Left cardiac atrium (tissue), 4 donors: ENCODE data around the gene FKBP1B. TPM values are rescaled to one million over a fixed set of nuclear protein-coding genes. Genes with fewer than 3 reads are reported as not detected.
"Not testable (repeated sequence)": the region's sequence is repeated elsewhere in the genome, so short reads cannot be mapped to it uniquely, and the experiment has no call there.

ENCODE experiments used
- ATAC-seq, 2 donors: fragments of 200-7000 bp; cut with Tn5 transposase; one replicate each; pipeline ENCODE4 v1.9.1; 2020; ENCODE audit warnings: mild to moderate bottlenecking in 2 of 2, moderate library complexity in 2 of 2
- DNase-seq: peaks from one replicate; pipeline ENCODE4 v3.0.0-alpha.2; 2020
- intact Hi-C, 2 donors: fragments of 100-400 bp; cut with DNase I; formaldehyde crosslinking; loops; one replicate each; pipeline versions ENCODE4 v1.14.1 to v1.15.1; 2022 to 2023
- total RNA-seq, 2 donors: library from RNA; stranded (reverse); fragmentation: NEBNext Ultra II Directional; extraction: Animal tissue kit (Norgen Biotek cat#: 25700); gene quantifications; one replicate each; pipeline ENCODE4 v1.2.1, GENCODE V29; 2021
- donor health status: DM: no; HTN: yes; CAD: no.
- donor health status: DM: no; HTN: yes; CAD: no; lungs with severe emphysema.
- donor health status: DM: yes; HTN: yes; CAD: no.
- donor health status: Dilated cardiomyopathy.

Gene FKBP1B
- total RNA-seq, 2 donors from 2014 or later, result 4.6 to 5.3 TPM

DNA sequence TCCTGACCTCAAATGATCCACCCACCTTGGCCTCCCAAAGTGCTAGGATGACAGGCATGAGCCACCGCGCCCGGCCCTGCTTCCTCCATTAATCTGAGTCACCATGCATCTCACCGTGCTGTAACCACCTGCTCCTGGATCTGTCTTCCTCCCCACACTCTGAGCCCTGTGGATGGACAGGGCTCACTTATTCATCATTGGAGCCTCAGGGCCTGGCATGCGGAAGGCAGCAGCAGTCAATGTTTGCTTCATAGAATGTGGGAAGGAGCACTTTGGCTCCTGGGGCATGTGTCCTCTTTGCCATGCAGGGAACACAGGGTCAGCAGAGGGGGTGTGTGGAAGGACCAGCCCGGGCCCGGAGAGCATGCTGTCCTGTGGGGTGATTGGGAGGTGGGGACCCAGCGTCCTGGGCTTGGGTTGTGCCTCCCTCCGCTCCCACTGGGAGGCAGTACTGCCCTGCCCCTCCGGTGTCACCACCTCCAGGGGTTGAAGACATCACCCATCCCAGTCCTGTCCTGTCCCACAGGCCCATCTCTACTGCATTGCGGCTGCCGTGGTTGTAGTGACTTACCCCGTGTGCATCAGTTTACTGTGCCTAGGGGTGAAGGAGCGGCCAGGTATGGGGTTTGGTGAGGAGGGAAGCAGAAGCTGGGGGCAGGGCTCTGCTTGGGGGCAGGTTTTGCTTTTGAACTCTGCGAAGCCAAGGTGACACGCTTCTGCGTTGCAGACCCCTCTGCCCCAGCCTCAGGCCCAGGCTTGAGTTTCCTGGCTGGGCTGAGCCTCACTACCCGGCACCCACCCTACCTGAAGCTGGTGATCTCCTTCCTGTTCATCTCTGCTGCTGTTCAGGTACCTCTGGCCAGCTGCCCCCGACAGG, 28.2 kb upstream of the FKBP1B start:
- DNase-seq, result no peak
- intact Hi-C loops, result no loop called here
- peak in 1 of 2 donors; percentile 14 for ATAC-seq

DNA sequence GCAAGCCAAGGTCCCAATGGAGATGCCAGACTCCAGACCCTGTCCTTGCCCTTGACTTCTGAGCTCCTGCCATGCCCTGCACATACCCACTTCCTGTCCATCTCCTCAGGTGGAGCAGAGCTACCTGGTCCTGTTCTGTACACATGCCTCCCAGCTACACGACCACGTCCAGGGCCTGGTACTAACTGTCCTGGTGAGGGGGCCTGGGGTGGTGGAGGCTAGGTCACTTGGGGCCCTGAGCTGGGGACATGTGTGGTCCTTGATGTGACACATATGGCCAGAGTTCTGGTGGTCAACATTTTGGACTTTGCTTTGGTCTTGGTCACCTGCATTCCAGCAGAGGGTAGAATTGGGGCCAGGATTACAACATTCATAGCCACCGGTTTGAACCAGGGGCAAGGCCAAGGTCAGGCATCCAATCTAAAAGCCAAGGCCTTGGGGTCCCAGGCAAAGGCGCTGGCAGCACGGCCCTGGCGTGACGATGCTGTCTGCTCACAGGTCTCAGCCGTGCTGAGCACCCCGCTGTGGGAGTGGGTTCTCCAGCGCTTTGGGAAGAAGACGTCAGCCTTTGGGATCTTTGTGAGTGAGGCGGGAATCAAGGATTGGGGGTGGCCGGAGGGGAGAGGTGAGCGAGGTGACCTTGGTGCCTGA, 27.1 kb upstream of the FKBP1B start:
- no peak for ATAC-seq
- no peak for DNase-seq
- intact Hi-C loops, result no loop called here

DNA sequence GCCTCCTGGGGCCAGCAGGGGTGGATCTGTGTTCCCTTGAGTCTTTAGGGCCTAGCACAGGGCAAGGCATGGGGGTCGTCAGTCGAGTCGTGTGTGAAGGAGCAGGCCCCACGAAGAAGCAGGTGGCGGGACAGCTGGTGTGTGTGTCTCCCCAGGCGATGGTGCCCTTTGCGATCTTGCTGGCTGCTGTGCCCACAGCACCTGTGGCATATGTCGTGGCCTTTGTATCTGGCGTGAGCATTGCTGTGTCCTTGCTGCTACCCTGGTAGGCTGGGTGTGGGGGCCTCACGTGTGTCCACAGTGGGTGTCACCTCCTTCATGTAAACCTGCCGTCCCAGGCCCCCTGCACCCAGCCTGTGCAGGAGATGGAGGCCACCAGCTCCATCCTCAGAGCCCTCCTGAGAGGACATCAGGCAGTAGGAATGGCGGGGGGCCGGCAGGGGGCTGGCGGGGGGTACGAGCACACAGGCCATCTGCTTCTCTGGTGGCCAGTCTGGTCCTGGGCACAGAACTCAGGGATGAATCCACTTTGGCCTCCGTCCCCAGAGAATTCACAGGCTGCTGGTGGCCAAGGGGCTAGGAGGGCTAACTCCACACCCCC, 26.5 kb upstream of the FKBP1B start:
- no peak for ATAC-seq
- intact Hi-C loops, result no loop called here
- DNase-seq, result no peak

DNA sequence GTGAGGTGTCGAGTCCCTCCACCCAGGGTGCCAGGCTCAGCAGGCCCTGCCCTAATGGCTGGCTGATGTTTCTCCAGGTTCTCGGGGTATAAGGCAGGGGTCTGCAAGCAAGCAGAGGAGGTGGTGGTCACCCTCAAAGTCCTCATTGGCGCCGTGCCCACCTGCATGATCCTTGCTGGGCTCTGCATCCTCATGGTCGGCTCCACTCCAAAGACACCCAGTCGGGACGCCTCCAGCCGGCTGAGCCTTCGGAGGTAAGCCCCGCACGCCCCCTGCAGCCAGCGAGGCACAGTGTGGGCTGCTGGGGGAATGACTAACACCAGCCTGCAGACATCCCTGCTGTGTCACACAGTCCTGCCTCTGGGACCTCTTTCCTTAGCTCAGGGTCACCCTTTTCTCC, 25.5 kb upstream of the FKBP1B start:
- intact Hi-C loops, result no loop called here
- ATAC-seq (peak in 1 of 2 donors; percentile 48), DNase-seq (no peak)

DNA sequence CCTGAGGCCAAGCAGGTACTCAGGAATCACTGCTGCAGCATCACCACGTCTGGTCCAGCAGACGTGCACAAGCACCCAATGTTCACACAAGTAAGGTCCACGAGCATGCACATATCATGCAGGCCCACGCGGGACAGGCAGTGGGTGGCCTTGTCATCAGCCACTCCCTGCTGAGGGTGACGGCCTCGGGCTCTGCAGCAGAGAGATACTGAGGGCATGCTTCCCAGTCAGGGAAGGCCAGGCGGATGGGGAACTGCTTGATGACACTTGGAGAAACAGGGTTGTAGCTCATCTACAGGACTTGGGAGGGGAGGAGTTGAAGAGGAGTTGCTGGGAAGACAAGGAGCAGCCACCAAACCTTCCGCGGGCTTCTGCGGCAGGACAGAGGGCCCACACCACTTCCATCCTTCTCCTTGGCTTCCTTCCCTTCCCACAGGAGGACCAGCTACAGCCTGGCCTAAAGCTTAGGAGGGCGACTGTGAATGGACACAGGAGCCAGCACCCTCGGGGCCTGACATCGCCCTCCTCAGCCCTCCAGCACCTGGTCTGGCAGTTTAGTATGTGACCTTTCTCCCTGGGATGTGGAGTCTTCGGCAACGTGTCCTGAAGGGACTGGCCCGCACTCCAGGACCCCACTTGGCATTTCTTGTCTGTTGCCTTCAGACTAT, 24.4 kb upstream of the FKBP1B start:
- ATAC-seq, result no peak
- DNase-seq, result no peak
- intact Hi-C loops, result no loop called here

DNA sequence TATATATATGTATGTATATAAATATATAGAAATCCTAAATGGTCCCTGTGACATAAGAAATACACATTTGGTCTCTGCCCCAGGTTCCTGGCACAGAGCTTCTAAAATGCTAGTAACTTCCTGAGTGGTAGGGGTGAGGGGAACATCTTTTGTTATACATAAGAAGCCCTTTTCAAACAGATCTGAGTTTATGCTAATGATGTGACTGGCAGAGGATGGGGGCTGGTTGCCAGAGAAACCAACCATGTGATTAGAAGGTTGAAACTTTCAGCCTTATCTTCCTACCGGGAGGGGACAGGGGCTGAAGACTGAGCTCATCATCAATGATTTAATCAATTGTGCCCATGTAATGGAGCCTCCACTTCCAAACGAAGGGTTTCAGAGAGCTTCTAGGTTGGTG, 23.3 kb upstream of the FKBP1B start:
- no peak for ATAC-seq

DNA sequence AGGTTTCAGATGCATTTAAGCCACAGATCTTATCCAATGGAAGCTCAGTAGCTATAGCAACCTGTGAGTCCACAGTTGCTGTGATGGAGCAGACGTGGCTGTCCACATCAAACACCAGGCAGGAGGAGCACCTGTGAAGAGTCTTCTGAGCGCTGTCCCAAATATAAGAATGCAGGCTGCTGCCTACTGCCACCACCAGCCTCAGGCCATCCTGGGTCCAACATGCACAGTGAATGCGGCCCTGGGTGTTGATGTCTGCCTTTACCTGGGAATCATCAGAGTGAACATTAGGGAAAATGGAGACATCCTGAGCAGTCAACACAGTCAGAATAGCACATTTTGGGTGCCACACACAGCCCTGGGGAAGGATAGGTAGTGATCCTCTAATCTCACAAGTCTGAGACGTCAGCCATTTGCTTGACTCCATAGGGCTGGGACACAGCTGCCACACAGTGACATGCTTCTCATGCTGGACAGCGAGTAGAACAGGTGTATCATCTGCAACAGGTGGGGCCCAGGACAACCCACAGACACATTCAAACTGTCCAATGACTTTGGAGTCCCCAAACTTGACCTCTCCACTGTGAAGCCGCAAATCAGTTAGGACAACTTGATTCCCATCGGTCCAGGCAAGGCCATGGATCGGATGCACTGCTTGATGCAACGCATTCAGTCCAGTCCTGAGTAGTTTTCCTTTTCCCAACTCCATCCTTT, 10.6 kb upstream of the FKBP1B start:
- ATAC-seq, result no peak

More for the DNA sequence above, 23.3 kb upstream of the FKBP1B start:
- intact Hi-C loops, result no loop called here
- DNase-seq, result no peak

DNA sequence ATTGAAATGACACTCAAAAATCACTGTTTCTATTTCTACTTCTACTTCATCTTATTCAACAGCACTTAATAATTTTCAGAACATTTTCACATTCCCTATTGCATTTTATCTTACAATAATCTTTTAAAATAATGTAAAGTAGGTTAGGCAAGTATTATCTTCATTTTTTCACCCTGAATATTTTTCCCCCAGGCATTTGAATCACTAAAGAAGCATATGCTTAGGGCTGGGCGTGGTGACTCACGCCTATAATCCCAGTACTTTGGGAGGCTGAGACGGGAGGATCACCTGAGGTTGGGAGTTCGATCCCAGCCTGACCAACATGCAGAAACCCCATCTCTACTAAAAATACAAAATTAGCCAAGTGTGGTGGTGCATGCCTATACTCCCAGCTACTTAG, 9.0 kb upstream of the FKBP1B start:
- ATAC-seq (no peak), DNase-seq (no peak)
- intact Hi-C loops, result no loop called here

More for the DNA sequence above, 10.6 kb upstream of the FKBP1B start:
- intact Hi-C loops, result no loop called here
- no peak for DNase-seq

DNA sequence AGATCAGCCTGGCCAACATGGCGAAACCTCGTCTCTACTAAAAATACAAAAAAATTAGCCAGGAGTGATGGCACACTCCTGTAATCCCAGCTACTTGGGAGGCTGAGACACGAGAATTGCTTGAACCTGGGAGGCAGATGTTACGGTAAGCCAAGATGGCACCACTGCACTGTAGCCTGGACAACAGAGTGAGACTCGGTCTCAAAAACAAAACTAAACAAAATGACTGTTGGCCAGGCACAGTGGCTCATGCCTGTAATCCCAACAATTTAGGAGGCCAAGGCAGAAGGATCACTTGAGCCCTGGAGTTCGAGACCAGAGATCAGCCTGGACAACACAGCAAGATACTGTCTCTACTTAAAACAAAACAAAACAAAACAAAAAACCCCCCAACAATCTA, 6.4 kb upstream of the FKBP1B start:
- DNase-seq, intact Hi-C loops, ATAC-seq: not testable (repeated sequence)

DNA sequence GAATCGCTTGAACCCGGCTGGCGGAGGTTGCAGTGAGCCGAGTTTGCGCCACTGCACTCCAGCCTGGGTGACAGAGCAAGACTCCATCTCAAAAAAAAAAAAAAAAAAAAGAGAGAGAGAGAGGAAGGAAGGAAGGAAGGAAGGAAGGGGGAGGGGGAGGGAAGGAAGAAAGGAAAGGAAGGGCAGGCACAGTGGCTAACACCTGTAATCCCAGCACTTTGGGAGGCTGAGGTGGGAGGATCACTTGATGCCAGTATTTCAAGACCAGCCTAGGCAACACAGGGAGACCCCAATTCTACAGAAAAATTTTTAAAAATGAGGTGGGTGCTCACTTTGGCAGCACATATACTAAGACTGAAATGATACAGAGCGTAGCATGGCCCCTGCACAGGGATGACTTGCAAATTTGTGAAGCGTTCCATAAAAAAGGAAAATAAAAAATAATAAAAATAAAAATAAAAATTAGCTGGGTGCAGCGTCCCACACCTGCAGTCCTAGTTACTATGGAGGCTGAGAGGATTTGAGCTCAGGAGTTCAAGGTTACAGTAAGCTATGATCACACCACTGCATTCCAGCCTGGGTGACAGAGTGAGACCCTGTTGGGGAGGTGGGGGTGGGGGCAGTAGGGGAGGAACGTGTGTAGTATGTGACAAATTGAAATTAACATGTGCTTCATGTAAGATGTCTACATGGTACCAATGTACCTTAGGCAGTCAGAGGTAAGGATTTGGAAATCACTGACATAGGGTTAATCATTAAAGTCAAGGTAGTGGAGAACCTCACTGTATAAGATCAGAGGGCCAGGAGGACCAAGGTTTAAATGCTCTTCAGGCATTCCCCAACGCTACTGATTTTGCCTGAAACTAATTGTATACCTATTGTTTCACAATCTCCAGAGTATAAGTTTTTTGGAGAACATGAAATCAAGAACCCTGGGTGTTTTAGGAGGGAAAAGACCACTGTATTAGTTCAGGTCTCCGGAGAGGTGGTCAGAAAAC, 3.7 kb upstream of the FKBP1B start:
- ATAC-seq (no peak), DNase-seq (no peak)
- intact Hi-C loops, result loop anchor here in 1 of 2 donors (5.0 kb wide), 1 partner anchor 119 kb away; the partner anchor contains the start of gene ATAD2B

DNA sequence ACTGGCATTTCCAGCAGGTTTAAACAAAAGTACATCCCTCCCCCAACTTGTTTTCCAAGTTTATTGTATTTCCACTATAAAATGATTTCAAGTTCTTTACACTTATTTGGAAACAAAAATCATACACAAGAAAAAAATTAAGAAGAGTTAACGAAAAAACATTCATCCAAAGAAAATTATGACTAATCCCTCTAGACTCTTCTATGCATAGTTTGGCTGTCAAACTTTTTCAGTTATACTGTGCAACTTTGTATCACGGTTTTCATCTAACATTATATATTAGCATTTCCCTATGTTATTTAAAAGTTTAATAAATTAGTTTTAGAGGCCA, 3.0 kb upstream of the FKBP1B start:
- ATAC-seq, result no peak
- intact Hi-C loops, result loop anchor here in 1 of 2 donors (5.0 kb wide), 1 partner anchor 119 kb away; the partner anchor contains the start of gene ATAD2B
- DNase-seq, result no peak

DNA sequence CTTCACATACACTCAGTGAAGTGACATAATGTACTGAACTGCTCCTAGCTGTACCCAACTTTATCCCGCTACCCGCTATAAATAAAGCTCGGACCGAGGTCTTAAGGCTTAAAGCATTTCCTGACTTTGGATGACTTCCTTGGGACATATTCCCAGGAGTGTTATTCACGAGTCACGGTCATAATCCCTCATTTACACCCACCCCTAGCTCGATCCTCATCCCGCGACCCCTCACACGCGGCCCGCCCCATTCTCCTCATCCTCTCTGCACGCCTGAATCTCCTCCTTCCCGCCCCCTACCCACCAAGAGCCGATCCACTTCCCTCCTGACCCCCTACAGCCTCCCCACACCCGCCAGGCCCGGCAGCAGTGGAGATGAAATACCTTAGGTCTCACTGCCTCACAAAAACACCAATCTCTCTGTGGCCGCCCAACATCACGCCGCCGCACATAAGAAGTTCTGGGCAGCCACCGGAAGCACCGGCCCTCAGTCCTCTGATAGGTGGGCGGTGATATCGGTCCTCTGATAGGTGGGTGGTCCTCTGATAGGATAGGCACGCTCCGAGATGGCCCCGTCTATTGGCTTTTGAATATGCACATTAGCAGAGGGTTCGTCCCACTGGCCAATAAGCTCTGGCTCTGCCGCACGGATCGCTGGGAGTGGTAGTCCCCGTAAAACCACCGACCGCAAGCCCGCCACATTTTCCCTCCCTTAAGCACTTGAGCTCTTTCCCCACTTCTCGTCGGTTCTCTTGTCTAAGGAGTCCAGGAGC, 2.4 kb upstream of the FKBP1B start, which contains the start of gene WDCP:
TSS of gene WDCP (minus strand) at position 462 of the 773 bp plus-strand sequence. CDS start 7,897 bp downstream, outside the sequence.
- DNase-seq, result peak; percentile 97
- intact Hi-C loops, result loop anchor here in 1 of 2 donors (5.0 kb wide), 1 partner anchor 120 kb away; the partner anchor contains the start of gene ATAD2B
- peak; percentile 99 to 100 for ATAC-seq

DNA sequence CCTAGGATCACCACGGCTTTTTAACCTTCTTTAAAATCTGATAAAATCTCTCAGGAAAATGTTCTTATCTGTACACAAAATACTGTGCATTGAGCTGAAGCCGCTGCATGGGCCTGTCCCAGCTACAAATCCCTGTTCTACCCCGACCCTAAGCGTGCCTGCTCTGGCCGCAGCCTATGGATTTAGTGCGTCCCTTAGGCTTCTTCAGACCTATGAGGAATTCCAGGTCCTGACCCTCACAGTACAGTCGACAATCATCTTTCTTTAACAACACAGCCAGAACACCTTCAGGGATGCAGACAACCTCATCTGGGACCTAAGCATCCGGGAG, 1.9 kb upstream of the FKBP1B start:
- ATAC-seq (no peak), DNase-seq (no peak)
- intact Hi-C loops, result loop anchor here in 1 of 2 donors (5.0 kb wide), 1 partner anchor 120 kb away; the partner anchor contains the start of gene ATAD2B

DNA sequence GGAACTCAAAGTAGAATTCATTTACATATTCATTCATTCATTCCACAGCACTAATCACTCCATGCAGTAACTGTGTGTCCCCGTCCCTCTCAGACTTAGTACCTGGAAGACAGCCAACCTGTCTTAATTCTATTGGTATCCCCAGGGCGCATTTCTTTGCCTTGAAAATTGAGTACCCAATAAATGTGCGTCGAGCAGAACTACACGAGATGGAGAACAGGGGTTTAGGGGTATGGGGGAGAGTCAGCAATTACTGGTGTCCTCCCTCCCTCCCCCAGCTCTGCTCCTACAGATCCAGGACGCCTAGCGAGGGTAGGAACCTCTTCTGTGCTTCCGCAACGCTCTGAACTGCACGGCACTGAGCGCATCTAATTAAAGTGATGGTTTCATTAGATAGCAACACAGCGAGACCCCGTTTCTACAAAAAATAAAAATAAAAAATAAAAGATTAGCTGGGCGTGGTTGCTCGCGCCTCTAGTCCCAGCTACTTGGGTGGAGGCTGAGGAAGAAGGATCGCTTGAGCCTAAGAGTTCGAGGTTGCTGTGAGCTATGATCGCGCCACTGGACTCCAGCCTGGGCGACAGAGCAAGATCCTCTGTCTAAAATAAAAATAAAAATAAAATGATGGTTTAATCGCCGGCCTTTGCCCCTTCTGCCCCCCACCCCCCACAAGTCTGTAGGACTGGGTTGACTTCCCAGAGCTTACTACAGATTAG, 614 bp upstream of the FKBP1B start:
- intact Hi-C loops, result loop anchor here in 1 of 2 donors (5.0 kb wide), 1 partner anchor 122 kb away; the partner anchor contains the start of gene ATAD2B
- ATAC-seq, result no peak
- no peak for DNase-seq

DNA sequence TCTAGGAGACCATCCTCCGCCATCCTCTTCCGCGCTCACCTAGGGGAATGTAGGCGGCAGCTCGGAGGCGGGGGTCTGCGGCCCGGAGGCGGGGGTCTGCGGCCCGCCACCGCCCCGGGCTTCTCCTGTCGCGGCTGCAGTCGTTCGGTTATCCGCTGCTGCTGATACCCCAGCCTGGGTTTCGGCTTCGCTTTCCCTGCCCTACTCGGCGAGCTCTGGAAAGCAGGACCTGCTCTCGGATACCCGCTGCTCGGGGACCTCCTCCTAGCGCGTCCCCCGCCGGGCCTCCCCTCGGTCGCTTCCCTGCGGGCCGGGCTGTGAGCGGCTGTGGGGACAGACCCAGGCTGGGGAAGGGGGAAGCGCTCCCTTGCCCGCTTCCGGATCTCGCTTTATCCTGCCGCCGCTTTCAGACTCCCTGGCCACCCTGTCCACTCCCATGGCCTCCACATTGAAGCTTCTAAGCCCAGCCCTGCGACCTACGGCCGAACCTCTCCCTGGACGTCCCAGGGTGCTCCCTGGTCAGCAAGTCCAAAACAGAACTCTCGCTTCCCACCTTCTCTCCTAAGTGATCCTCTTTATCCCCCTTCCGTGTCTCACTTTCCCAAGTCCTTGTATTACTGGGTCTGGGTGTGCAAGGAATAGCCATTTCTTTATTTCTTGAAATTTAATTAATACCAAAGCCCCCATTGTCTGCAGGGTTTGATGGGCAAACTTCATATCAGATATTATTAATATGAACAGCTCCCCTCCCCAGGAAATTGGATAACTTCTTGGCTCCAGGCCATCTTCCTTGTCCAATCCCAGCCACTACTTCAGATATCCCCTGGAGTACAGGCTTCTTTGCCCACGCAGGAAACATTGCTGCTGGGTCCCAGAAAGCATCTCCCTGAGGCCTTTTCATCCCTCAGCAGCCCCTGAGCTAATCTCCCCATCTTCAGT, 769 bp downstream of the FKBP1B start:
- ATAC-seq (peak; percentile 3 to 21), DNase-seq (peak; percentile 51)
- intact Hi-C loops, result no loop called here
